Measurements from ENCODE around the gene MYT1.

The MYT1 gene

GRCh38 chr20:64200740-64201139, 36.5 kb downstream of the MYT1 start:
- no peak for TF ChIP-seq CTCF (IDR thresholded peaks at IDR 0.05; ENCODE audit: insufficient read depth, low read length, missing control alignments)
- no peak for DNase-seq (ENCODE audit: low read depth, low spot score)
- H3K4me3 ChIP-seq (ENCODE audit: low read depth, low read length), result no peak overlapping the region
- CTCF ChIA-PET, result no interaction called here
- POLR2A ChIA-PET, result no interaction called here

DNA sequence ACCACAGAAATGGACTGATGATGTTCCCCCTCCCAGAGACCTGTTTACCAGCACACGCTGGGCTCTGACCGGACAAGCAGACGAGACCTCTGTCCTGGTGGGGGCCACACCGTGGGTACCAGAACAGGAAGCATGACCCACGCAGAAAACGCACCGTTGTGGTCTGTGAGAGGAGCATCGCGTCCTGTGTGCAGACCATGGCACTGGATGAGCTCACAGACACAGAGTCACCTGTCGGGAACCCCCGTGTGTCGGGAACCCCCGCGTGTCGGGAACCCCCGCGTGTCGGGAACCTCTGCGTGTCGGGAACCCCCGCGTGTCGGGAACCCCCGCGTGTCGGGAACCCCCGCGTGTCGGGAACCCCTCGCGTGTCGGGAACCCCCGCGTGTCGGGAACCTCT, 37.4 kb downstream of the MYT1 start:
- DNase-seq (ENCODE audit: low read depth, low spot score), result no peak
- ChIA-PET CTCF (no interaction called here), POLR2A (no interaction called here)
- no peak for TF ChIP-seq CTCF (IDR thresholded peaks at IDR 0.05; ENCODE audit: insufficient read depth, low read length, missing control alignments)
- H3K4me3 ChIP-seq (ENCODE audit: low read depth, low read length), result no peak overlapping the region

GRCh38 chr20:64203037-64203777, 39.0 kb downstream of the MYT1 start:
- CTCF ChIA-PET, result no interaction called here
- no peak for DNase-seq (ENCODE audit: low read depth, low spot score)
- no peak for TF ChIP-seq CTCF (IDR thresholded peaks at IDR 0.05; ENCODE audit: insufficient read depth, low read length, missing control alignments)
- POLR2A ChIA-PET, result no interaction called here
- no peak overlapping the region for H3K4me3 ChIP-seq (ENCODE audit: low read depth, low read length)

DNA sequence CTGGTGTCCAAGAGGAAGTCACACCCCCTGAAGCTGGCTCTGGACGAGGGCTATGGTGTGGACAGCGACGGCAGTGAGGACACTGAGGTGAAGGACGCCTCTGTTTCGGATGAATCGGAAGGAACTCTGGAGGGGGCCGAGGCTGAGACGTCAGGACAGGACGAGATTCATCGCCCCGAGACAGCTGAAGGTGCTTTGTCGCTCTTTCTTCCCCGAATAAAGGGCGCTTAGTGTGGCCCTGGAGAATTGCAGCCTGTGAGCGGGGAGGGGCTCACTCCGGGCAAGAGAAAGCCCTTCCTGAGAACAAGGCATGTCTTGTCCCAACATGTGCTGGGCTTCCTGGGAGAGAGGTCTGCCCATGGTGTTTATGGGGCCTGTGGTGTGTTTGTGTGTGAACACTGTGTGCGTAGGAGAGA, 41.4 kb downstream of the MYT1 start:
- DNase-seq (ENCODE audit: low read depth, low spot score), result no peak
- no peak for TF ChIP-seq CTCF (IDR thresholded peaks at IDR 0.05; ENCODE audit: insufficient read depth, low read length, missing control alignments)
- no peak overlapping the region for H3K4me3 ChIP-seq (ENCODE audit: low read depth, low read length)
- ChIA-PET POLR2A (no interaction called here), CTCF (no interaction called here)

DNA sequence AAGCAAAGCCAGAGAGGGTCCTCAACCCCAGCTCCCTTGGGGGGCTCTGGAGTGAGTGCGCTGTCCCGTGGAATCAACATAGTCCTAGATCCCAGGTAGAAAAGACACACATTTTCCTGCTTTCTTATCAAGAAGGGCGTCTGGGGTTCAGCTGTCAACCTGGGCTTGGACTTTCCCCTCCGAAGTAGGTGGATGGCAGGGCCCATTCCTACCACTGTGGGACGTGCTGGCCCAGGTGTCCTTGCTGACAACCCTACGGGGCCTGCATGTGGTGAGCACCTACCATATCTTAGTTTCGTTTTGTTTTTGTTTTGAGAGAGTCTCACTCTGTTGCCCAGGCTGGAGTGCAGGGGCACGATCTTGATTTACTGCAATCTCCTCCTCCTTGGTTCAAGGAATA, 42.4 kb downstream of the MYT1 start:
- no peak for TF ChIP-seq CTCF (IDR thresholded peaks at IDR 0.05; ENCODE audit: insufficient read depth, low read length, missing control alignments)
- CTCF ChIA-PET, result no interaction called here
- no peak for DNase-seq (ENCODE audit: low read depth, low spot score)
- POLR2A ChIA-PET, result no interaction called here
- H3K4me3 ChIP-seq (ENCODE audit: low read depth, low read length), result no peak overlapping the region

- no peak for TF ChIP-seq CTCF (IDR thresholded peaks at IDR 0.05; ENCODE audit: insufficient read depth, low read length, missing control alignments)
- POLR2A ChIA-PET, result no interaction called here
- no peak for DNase-seq (ENCODE audit: low read depth, low spot score)
- CTCF ChIA-PET, result no interaction called here
- no peak overlapping the region for H3K4me3 ChIP-seq (ENCODE audit: low read depth, low read length)
These were observed 43.7 kb downstream of the MYT1 start for GRCh38 chr20:64207641-64208590.

Measured in AG04449 (cell line).